Uterus (tissue), 2 donors: ENCODE measurements around the gene CFAP53.

Experiments used
- CTCF ChIP-seq, 4 experiments: fragments of 200-600 bp in 2 of 4; fragments of 450-650 bp in 2 of 4; sonication (generic) in 2 of 4; IDR thresholded peaks; one replicate each; pipeline ENCODE4 v1.5.1; 2016 to 2019; ENCODE audit warnings: antibody characterized with exemption in 4 of 4, mild to moderate bottlenecking in 2 of 4, moderate library complexity in 1 of 4
- POLR2A ChIP-seq, 2 donors: fragments of 450-650 bp; IDR thresholded peaks; one replicate each; pipeline ENCODE4 v1.6.1; 2016; ENCODE audit warnings: antibody characterized with exemption in 2 of 2, mild to moderate bottlenecking in 1 of 2, moderate library complexity in 1 of 2

- TF ChIP-seq CTCF (IDR thresholded peaks at IDR 0.05), result no peak
- no peak for TF ChIP-seq POLR2A (IDR thresholded peaks at IDR 0.05)
These were observed 15.4 kb downstream of the CFAP53 start for GRCh38 chr18:50250935-50251334.
